Measurements from ENCODE around the gene F12.

The F12 gene

GRCh38 chr5:177403792-177404640 lies 5.3 kb downstream of the F12 start:
- CTCF ChIA-PET: interaction anchor here (0.7 to 5.0 kb wide), 19 partner anchors 9 to 97 kb away, joined by 3 to 56 read pairs (median 7); partner anchors contain the start of genes GRK6 and PRR7

GRCh38 chr5:177403102-177403791 lies 6.1 kb downstream of the F12 start:
- ChIA-PET CTCF (interaction anchor here (0.6 to 5.0 kb wide), 21 partner anchors 10 to 290 kb away, joined by 3 to 56 read pairs (median 7); partner anchors contain the start of genes GRK6 and PRR7), POLR2A (interaction anchor here (0.8 to 4.5 kb wide), 17 partner anchors 10 to 713 kb away, joined by 3 to 46 read pairs (median 5); partner anchors contain the start of genes GRK6 and PRR7)
- peak; percentile 51 for DNase-seq (ENCODE audit: extremely low spot score)
- TF ChIP-seq L3MBTL2 (conservative IDR thresholded peaks at IDR 0.05) (peak; percentile 44; the same call in 1 of the 2 replicates), BHLHE40 (IDR thresholded peaks at IDR 0.05; ENCODE audit: borderline replicate concordance) (no peak)

More at GRCh38 chr5:177403792-177404640, 5.3 kb downstream of the F12 start:
- no peak for TF ChIP-seq SUZ12 (IDR thresholded peaks at IDR 0.05)
- TF ChIP-seq ZNF384 (IDR thresholded peaks at IDR 0.05): no peak
- TF ChIP-seq CTBP1 (IDR thresholded peaks at IDR 0.05; ENCODE audit: borderline replicate concordance): no peak
- TF ChIP-seq SP1 (IDR thresholded peaks at IDR 0.05): no peak
- peak; percentile 67 for TF ChIP-seq L3MBTL2 (conservative IDR thresholded peaks at IDR 0.05)
- no peak for TF ChIP-seq BHLHE40 (IDR thresholded peaks at IDR 0.05; ENCODE audit: borderline replicate concordance)
- peak; percentile 86 for DNase-seq (ENCODE audit: extremely low spot score)
- POLR2A ChIA-PET: interaction anchor here (0.8 to 4.5 kb wide), 18 partner anchors 12 to 712 kb away, joined by 3 to 46 read pairs (median 4); partner anchors contain the start of genes GRK6 and PRR7

- TF ChIP-seq L3MBTL2 (conservative IDR thresholded peaks at IDR 0.05) (peak; percentile 89), CTBP1 (IDR thresholded peaks at IDR 0.05; ENCODE audit: borderline replicate concordance) (peak; percentile 39; the same call in 1 of the 2 replicates), ELF4 (IDR thresholded peaks at IDR 0.05) (no peak)
- ChIA-PET POLR2A (interaction anchor here (0.6 to 4.5 kb wide), 15 partner anchors 10 to 653 kb away, joined by 3 to 46 read pairs (median 4); partner anchors contain the start of genes GRK6 and PRR7), CTCF (interaction anchor here (0.7 to 5.0 kb wide), 16 partner anchors 9 to 289 kb away, joined by 3 to 56 read pairs (median 7); partner anchors contain the start of genes GRK6 and PRR7)
- DNase-seq (ENCODE audit: extremely low spot score): peak; percentile 91
These were observed 6.9 kb downstream of the F12 start for GRCh38 chr5:177402271-177403043.

GRCh38 chr5:177399997-177400868 lies 9.1 kb downstream of the F12 start, which contains the start of gene PFN3:
TSS of gene PFN3 (minus strand) at chr5:177400661. CDS start at chr5:177400576, 85 bp downstream.
- POLR2A ChIA-PET: no interaction called here
- CTCF ChIA-PET: interaction anchor here (4.4 kb wide), 1 partner anchor 10 kb away, joined by 56 read pairs; no protein-coding TSS in a partner anchor
- TF ChIP-seq NFRKB (IDR thresholded peaks at IDR 0.05) (no peak), LEF1 (IDR thresholded peaks at IDR 0.05; ENCODE audit: borderline replicate concordance) (no peak), HDGF (IDR thresholded peaks at IDR 0.05; ENCODE audit: borderline replicate concordance) (no peak), ELF4 (IDR thresholded peaks at IDR 0.05) (no peak), FOXA1 (IDR thresholded peaks at IDR 0.05) (no peak), SP1 (IDR thresholded peaks at IDR 0.05) (no peak), SUZ12 (IDR thresholded peaks at IDR 0.05) (no peak), CTBP1 (IDR thresholded peaks at IDR 0.05; ENCODE audit: borderline replicate concordance) (no peak), FOXM1 (IDR thresholded peaks at IDR 0.05; ENCODE audit: borderline replicate concordance) (no peak), L3MBTL2 (conservative IDR thresholded peaks at IDR 0.05) (no peak), BHLHE40 (IDR thresholded peaks at IDR 0.05; ENCODE audit: borderline replicate concordance) (no peak), PKNOX1 (IDR thresholded peaks at IDR 0.05) (no peak), ARNT (IDR thresholded peaks at IDR 0.05) (no peak), TARDBP (IDR thresholded peaks at IDR 0.05) (no peak), ZNF384 (IDR thresholded peaks at IDR 0.05) (no peak), FOXK2 (IDR thresholded peaks at IDR 0.05) (no peak)
- no peak for DNase-seq (ENCODE audit: extremely low spot score)

- no peak for TF ChIP-seq HDGF (IDR thresholded peaks at IDR 0.05; ENCODE audit: borderline replicate concordance)
- no peak for TF ChIP-seq ELF4 (IDR thresholded peaks at IDR 0.05)
- TF ChIP-seq NFRKB (IDR thresholded peaks at IDR 0.05): no peak
- TF ChIP-seq TARDBP (IDR thresholded peaks at IDR 0.05): no peak
- no peak for TF ChIP-seq FOXA1 (IDR thresholded peaks at IDR 0.05)
- TF ChIP-seq FOXM1 (IDR thresholded peaks at IDR 0.05; ENCODE audit: borderline replicate concordance): no peak
- no peak for TF ChIP-seq L3MBTL2 (conservative IDR thresholded peaks at IDR 0.05)
- TF ChIP-seq ZNF384 (IDR thresholded peaks at IDR 0.05): no peak
- TF ChIP-seq LEF1 (IDR thresholded peaks at IDR 0.05; ENCODE audit: borderline replicate concordance): no peak
- no peak for TF ChIP-seq BHLHE40 (IDR thresholded peaks at IDR 0.05; ENCODE audit: borderline replicate concordance)
- TF ChIP-seq SP1 (IDR thresholded peaks at IDR 0.05): no peak
- no peak for TF ChIP-seq FOXK2 (IDR thresholded peaks at IDR 0.05)
- TF ChIP-seq CTBP1 (IDR thresholded peaks at IDR 0.05; ENCODE audit: borderline replicate concordance): no peak
- CTCF ChIA-PET: no interaction called here
- no peak for DNase-seq (ENCODE audit: extremely low spot score)
- POLR2A ChIA-PET: no interaction called here
These were observed 11.4 kb downstream of the F12 start for GRCh38 chr5:177397875-177398390.
